T-cell (primary cell): ENCODE results near the gene ELF3. TPM values are rescaled to one million over a fixed set of nuclear protein-coding genes. Genes with fewer than 3 reads are reported as not detected.

Source experiments
- ATAC-seq, 4 experiments: fragments of 200-7000 bp in 3 of 4; fragments of 150-1000 bp in 1 of 4; cut with Tn5 transposase; replicated peaks in 1 of 4; 1 replicate in 3 of 4; 2 replicates in 1 of 4; pipeline ENCODE4 v1.10.0; 2021; ENCODE audit warnings: moderate library complexity in 3 of 4, mild to moderate bottlenecking in 2 of 4, moderate number of reproducible peaks in 1 of 4
- CTCF ChIA-PET, 2 donors: fragments of 300-600 bp; sonication (Branson Sonifier 250); formaldehyde crosslinking; loops; one replicate each; lab custom pipeline; 2022; ENCODE audit warnings: antibody characterized with exemption in 2 of 2; lab: Charles Lee
- POLR2A ChIA-PET, 2 donors: fragments of 300-600 bp; sonication (Branson Sonifier 250); formaldehyde crosslinking; loops; one replicate each; lab custom pipeline; 2022; ENCODE audit warnings: antibody characterized with exemption in 2 of 2; lab: Charles Lee
- DNase-seq, 35 experiments: peaks; one replicate each; pipeline versions ENCODE4 v3.0.0 to v3.0.0-alpha.2; 2013 to 2023
- H3K27ac ChIP-seq: one replicate; pipeline ENCODE4 v1.5.1; 2013; ENCODE audit warnings: low read length
- H3K27me3 ChIP-seq, 2 experiments: replicated peaks in 1 of 2; 1 replicate in 1 of 2; 2 replicates in 1 of 2; pipeline versions ENCODE4 v1.6.1 to v1.7.0; 2013; ENCODE audit warnings: low read length in 1 of 2, mixed read lengths in 1 of 2; ENCODE audit not compliant: control insufficient read depth in 2 of 2, insufficient read depth in 2 of 2; ENCODE audit errors: extremely low read depth in 1 of 2
- H3K36me3 ChIP-seq, 2 donors: 1 replicate in 1 of 2; 2 replicates in 1 of 2; pipeline versions ENCODE4 v1.6.1 to v1.7.0; 2013; ENCODE audit warnings: low read length in 1 of 2; ENCODE audit not compliant: control insufficient read depth in 2 of 2, insufficient read depth in 1 of 2; ENCODE audit errors: extremely low read depth in 1 of 2
- H3K4me1 ChIP-seq, 2 experiments: 1 replicate in 1 of 2; 2 replicates in 1 of 2; pipeline versions ENCODE4 v1.6.1 to v1.7.0; 2013; ENCODE audit warnings: low read length in 2 of 2, mixed read lengths in 1 of 2; ENCODE audit not compliant: insufficient read depth in 2 of 2, control insufficient read depth in 1 of 2; ENCODE audit errors: extremely low read depth in 1 of 2
- H3K4me3 ChIP-seq, 2 donors: 1 replicate in 1 of 2; 2 replicates in 1 of 2; pipeline versions ENCODE4 v1.5.1 to v1.7.0; 2013; ENCODE audit warnings: mild to moderate bottlenecking in 2 of 2, low read length in 1 of 2, moderate library complexity in 1 of 2; ENCODE audit not compliant: control insufficient read depth in 1 of 2; ENCODE audit errors: extremely low read depth in 1 of 2
- H3K9me3 ChIP-seq: 2 replicates; pipeline ENCODE4 v1.7.0; 2013
- H3K27ac Mint-ChIP-seq, 2 donors: one replicate each; pipeline ENCODE4 v1.8.0; 2020 to 2021; ENCODE audit warnings: mild to moderate bottlenecking in 2 of 2, mixed read lengths in 2 of 2
- H3K27me3 Mint-ChIP-seq, 2 donors: one replicate each; pipeline ENCODE4 v1.8.0; 2021 to 2022; ENCODE audit warnings: mixed read lengths in 2 of 2
- H3K36me3 Mint-ChIP-seq: one replicate; pipeline ENCODE4 v1.8.0; 2021; ENCODE audit warnings: mixed read lengths
- H3K4me1 Mint-ChIP-seq, 3 donors: one replicate each; pipeline ENCODE4 v1.8.0; 2020 to 2022; ENCODE audit warnings: mixed read lengths in 3 of 3, mild to moderate bottlenecking in 1 of 3
- H3K4me3 Mint-ChIP-seq, 3 donors: one replicate each; pipeline ENCODE4 v1.8.0; 2020 to 2022; ENCODE audit warnings: mild to moderate bottlenecking in 3 of 3, mixed read lengths in 3 of 3, moderate library complexity in 3 of 3
- H3K9me3 Mint-ChIP-seq, 3 donors: one replicate each; pipeline ENCODE4 v1.8.0; 2020 to 2022; ENCODE audit warnings: mixed read lengths in 3 of 3
- WGBS: methylation state at CpG from one replicate; pipeline ENCODE4 v1.1.5; 2013; ENCODE audit warnings: missing lambda C conversion rate; ENCODE audit not compliant: insufficient coverage; 5-methylcytosine and 5-hydroxymethylcytosine counted together
- total RNA-seq, 35 experiments: library from RNA in 6 of 35; stranded (reverse) in 6 of 35; fragments of 120-200 nt in 1 of 35; gene quantifications; one replicate each; pipeline versions ENCODE4 v1.2.1 to v1.2.4 and lab custom pipeline; 2013 to 2026

ELF3 gene
- total RNA-seq, 5 donors from 2014 or later (not counting 1 experiment from before 2014, with no cell fraction given) = 0.90 to 3.7 (median 1.5) TPM

DNA sequence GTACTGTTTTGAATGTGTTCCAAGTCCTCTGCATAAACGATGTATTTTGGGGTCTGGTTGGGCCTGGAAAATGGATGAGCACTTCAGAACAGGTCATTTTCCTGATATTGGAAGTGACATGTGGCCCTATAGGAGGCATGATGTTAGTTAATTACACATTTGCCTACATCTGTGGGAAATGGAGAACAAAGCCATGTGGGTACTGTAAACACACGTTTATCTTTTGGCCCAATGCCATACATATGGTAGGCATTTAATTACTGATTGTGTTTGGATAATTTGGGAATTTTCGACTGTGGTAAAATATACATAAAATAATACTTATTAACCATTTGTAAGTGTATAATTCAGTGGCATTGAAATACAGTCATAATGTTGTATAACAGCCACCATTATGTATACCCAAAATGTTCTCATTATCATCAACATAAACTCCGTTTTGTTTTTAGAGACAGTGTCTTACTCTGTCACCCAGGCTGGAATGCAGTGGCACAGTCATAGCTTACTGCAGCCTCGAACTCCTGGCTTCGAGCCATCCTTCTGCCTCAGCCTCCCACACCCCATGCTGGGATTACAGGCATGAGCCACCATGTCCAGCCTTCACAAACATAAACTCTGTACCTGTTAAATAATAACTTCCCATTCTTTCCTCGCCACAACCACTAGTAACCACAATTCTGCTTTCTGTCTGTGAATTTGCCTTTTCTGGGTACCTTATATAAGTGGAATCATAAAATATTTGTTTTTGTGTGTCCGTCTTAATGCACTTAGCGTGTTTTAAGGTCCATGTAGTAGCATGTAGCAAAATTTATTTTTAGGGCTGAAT lies 39.8 kb upstream of the ELF3 start:
- no peaks in the 10 kb centered on the region for H3K9me3 ChIP-seq
- POLR2A ChIA-PET = no interaction called here
- CTCF ChIA-PET = interaction anchor here in 1 of 2 donors (0.6 kb wide), 1 partner anchor 10 kb away, joined by 3 read pairs; no protein-coding TSS in a partner anchor
- H3K27me3 Mint-ChIP-seq = peaks cover 0 to 2% of the 10 kb centered on the region in 2 donors
- H3K27me3 ChIP-seq = no peaks in the 10 kb centered on the region
- DNase-seq (no peak), ATAC-seq (no peak)
- H3K4me3 Mint-ChIP-seq = no peak overlapping the region
- peaks cover 39% of the 10 kb centered on the region for H3K36me3 Mint-ChIP-seq
- no peaks in the 10 kb centered on the region for H3K4me1 ChIP-seq
- H3K4me3 ChIP-seq = no peak overlapping the region
- H3K27ac Mint-ChIP-seq = no peak overlapping the region
- peaks cover 0 to 37% of the 10 kb centered on the region in 2 donors for H3K36me3 ChIP-seq
- no peaks in the 10 kb centered on the region for H3K4me1 Mint-ChIP-seq
- WGBS = 95% methylated on average over 4 of the region's 9 CpGs
- no peak overlapping the region for H3K27ac ChIP-seq
- H3K9me3 Mint-ChIP-seq = no peaks in the 10 kb centered on the region

- H3K27me3 ChIP-seq = no peaks in the 10 kb centered on the region
- Mint-ChIP-seq H3K27ac (peak overlapping the region; percentile 86 to 92), H3K4me3 (peak overlapping the region; percentile 92 to 99 (median 96)), H3K36me3 (no peaks in the 10 kb centered on the region), H3K9me3 (no peaks in the 10 kb centered on the region), H3K4me1 (peaks cover 24 to 33% (median 26%) of the 10 kb centered on the region in 3 donors), H3K27me3 (no peaks in the 10 kb centered on the region)
- CTCF ChIA-PET = interaction anchor here in 1 of 2 donors (1.5 kb wide), 1 partner anchor 18 kb away, joined by 6 read pairs; no protein-coding TSS in a partner anchor
- WGBS = 6% methylated on average over 19 of the region's 31 CpGs
- peak in 33 of 35 experiments; percentile 8 to 74 (median 51) for DNase-seq
- H3K27ac ChIP-seq = peak overlapping the region; percentile 35
- no peaks in the 10 kb centered on the region for H3K36me3 ChIP-seq
- H3K9me3 ChIP-seq = no peaks in the 10 kb centered on the region
- peak; percentile 81 to 85 (median 83) for ATAC-seq
- POLR2A ChIA-PET = interaction anchor here in 1 of 2 donors (0.6 kb wide), 1 partner anchor 27 kb away, joined by 4 read pairs; the partner anchor contains the start of gene TIMM17A
- peaks cover 0 to 11% of the 10 kb centered on the region in 2 experiments for H3K4me1 ChIP-seq
- H3K4me3 ChIP-seq = peak overlapping the region; percentile 66 to 90
Observed at GRCh38 chr1:201982082-201982622, 28.2 kb upstream of the ELF3 start.

DNA sequence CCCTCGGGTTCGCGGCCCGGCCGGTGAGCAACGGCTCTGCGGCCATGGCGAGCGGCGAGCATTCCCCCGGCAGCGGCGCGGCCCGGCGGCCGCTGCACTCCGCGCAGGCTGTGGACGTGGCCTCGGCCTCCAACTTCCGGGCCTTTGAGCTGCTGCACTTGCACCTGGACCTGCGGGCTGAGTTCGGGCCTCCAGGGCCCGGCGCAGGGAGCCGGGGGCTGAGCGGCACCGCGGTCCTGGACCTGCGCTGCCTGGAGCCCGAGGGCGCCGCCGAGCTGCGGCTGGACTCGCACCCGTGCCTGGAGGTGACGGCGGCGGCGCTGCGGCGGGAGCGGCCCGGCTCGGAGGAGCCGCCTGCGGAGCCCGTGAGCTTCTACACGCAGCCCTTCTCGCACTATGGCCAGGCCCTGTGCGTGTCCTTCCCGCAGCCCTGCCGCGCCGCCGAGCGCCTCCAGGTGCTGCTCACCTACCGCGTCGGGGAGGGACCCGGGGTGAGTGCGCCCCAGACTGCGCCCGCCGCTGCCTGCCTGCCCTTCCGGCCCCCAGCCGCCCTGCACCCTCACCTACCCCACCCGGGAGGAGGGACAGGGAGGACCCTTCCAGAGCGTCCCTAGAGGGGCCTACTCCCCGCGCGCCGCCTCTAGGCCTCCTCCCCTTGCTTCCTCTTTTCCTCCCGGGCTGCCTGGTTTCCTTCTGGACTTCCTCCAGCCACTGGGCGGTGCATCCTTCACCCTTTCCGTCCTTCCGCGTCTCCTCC lies 27.6 kb upstream of the ELF3 start, which contains the start of gene RNPEP:
RNPEP (plus strand) TSS at position 26 of the 757 bp plus-strand sequence; CDS start at position 45, 19 bp downstream.
- peak; percentile 18 to 68 (median 45) for DNase-seq
- no peaks in the 10 kb centered on the region for H3K36me3 ChIP-seq
- peak within 1 kb of the TSS; percentile 35 for H3K27ac ChIP-seq
- H3K4me3 ChIP-seq = peak within 1 kb of the TSS; percentile 66 to 90
- peak within 1 kb of the TSS; percentile 92 to 99 (median 97) for H3K4me3 Mint-ChIP-seq
- WGBS = under 1% methylated on average over 79 of the region's 80 CpGs
- ATAC-seq = peak; percentile 83 to 87 (median 84)
- H3K9me3 Mint-ChIP-seq = no peaks in the 10 kb centered on the region
- H3K27ac Mint-ChIP-seq = peak within 1 kb of the TSS; percentile 91 to 94
- peaks cover 0 to 11% of the 10 kb centered on the region in 2 experiments for H3K4me1 ChIP-seq
- ChIA-PET POLR2A (interaction anchor here (0.6 to 0.7 kb wide), 3 partner anchors 23 to 86 kb away, joined by 3 to 4 read pairs (median 3); partner anchors contain the start of gene TIMM17A (in 1 of the 2)), CTCF (interaction anchor here in 1 of 2 donors (1.3 to 1.5 kb wide), 2 partner anchors 17 to 87 kb away, joined by 3 to 6 read pairs; no protein-coding TSS in a partner anchor)
- no peaks in the 10 kb centered on the region for H3K9me3 ChIP-seq
- H3K36me3 Mint-ChIP-seq = no peaks in the 10 kb centered on the region
- no peaks in the 10 kb centered on the region for H3K27me3 ChIP-seq
- H3K4me1 Mint-ChIP-seq = peaks cover 24 to 33% (median 26%) of the 10 kb centered on the region in 3 donors
- H3K27me3 Mint-ChIP-seq = no peaks in the 10 kb centered on the region

- POLR2A ChIA-PET = interaction anchor here in 1 of 2 donors (0.7 kb wide), 2 partner anchors 22 to 87 kb away, joined by 3 read pairs; no protein-coding TSS in a partner anchor
- Mint-ChIP-seq H3K9me3 (no peaks in the 10 kb centered on the region), H3K27ac (peak overlapping the region; percentile 91 to 94), H3K36me3 (no peaks in the 10 kb centered on the region), H3K4me3 (peak overlapping the region; percentile 92 to 99 (median 97)), H3K4me1 (peaks cover 24 to 33% (median 26%) of the 10 kb centered on the region in 3 donors), H3K27me3 (no peaks in the 10 kb centered on the region)
- ATAC-seq (no peak), DNase-seq (peak in 1 of 35 experiments; percentile 5)
- CTCF ChIA-PET = interaction anchor here in 1 of 2 donors (1.3 to 1.5 kb wide), 2 partner anchors 17 to 88 kb away, joined by 3 to 6 read pairs; no protein-coding TSS in a partner anchor
- no peaks in the 10 kb centered on the region for H3K27me3 ChIP-seq
- H3K4me1 ChIP-seq = peaks cover 0 to 11% of the 10 kb centered on the region in 2 experiments
- peaks cover 0 to 2% of the 10 kb centered on the region in 2 donors for H3K36me3 ChIP-seq
- WGBS = 26% methylated on average over 9 of the region's 11 CpGs
- peak overlapping the region; percentile 66 to 90 for H3K4me3 ChIP-seq
- no peaks in the 10 kb centered on the region for H3K9me3 ChIP-seq
- peak overlapping the region; percentile 14 for H3K27ac ChIP-seq
Observed at GRCh38 chr1:201983380-201983805, 27.0 kb upstream of the ELF3 start.

- no peak overlapping the region for H3K4me3 ChIP-seq
- H3K4me3 Mint-ChIP-seq = peak overlapping the region; percentile 47 to 99 (median 51)
- H3K27me3 Mint-ChIP-seq = no peaks in the 10 kb centered on the region
- peaks cover 0 to 11% of the 10 kb centered on the region in 2 experiments for H3K4me1 ChIP-seq
- ATAC-seq = no peak
- DNase-seq = no peak
- no CpG with 5 or more reads among the region's 3 CpGs for WGBS
- peaks cover 5% of the 10 kb centered on the region for H3K36me3 Mint-ChIP-seq
- H3K4me1 Mint-ChIP-seq = peaks cover 24 to 33% (median 26%) of the 10 kb centered on the region in 3 donors
- no peaks in the 10 kb centered on the region for H3K9me3 Mint-ChIP-seq
- CTCF ChIA-PET = interaction anchor here (0.6 to 0.8 kb wide), 2 partner anchors 15 kb away, joined by 3 read pairs; no protein-coding TSS in a partner anchor
- POLR2A ChIA-PET = no interaction called here
- peak overlapping the region; percentile 61 to 94 for H3K27ac Mint-ChIP-seq
- no peak overlapping the region for H3K27ac ChIP-seq
- no peaks in the 10 kb centered on the region for H3K9me3 ChIP-seq
- no peaks in the 10 kb centered on the region for H3K27me3 ChIP-seq
- peaks cover 0 to 13% of the 10 kb centered on the region in 2 donors for H3K36me3 ChIP-seq
Observed at GRCh38 chr1:201984446-201984845, 25.9 kb upstream of the ELF3 start.
